Measurements from ENCODE around the gene STXBP1. TPM values are rescaled to one million over a fixed set of nuclear protein-coding genes. Genes with fewer than 3 reads are reported as not detected.

The STXBP1 gene
- total RNA-seq, 2 donors from 2014 or later = 32.2 to 47.6 TPM

- intact Hi-C loops (cut with DNase I) = no loop called here
- no peaks in the 10 kb centered on the region for H3K27me3 ChIP-seq (replicated peaks; ENCODE audit: insufficient read depth)
- 11% methylated on average over 41 of the region's 41 CpGs for WGBS
- peak overlapping the region; percentile 66 to 68 for H3K27ac ChIP-seq
- peak; percentile 94 for DNase-seq (ENCODE audit: low spot score)
- H3K4me3 ChIP-seq = peak overlapping the region; percentile 9 to 22
- H3K4me1 ChIP-seq (replicated peaks) = no peaks in the 10 kb centered on the region
- peak; percentile 58 for TF ChIP-seq POLR2A (IDR thresholded peaks at IDR 0.05)
- TF ChIP-seq, protein P1, sequence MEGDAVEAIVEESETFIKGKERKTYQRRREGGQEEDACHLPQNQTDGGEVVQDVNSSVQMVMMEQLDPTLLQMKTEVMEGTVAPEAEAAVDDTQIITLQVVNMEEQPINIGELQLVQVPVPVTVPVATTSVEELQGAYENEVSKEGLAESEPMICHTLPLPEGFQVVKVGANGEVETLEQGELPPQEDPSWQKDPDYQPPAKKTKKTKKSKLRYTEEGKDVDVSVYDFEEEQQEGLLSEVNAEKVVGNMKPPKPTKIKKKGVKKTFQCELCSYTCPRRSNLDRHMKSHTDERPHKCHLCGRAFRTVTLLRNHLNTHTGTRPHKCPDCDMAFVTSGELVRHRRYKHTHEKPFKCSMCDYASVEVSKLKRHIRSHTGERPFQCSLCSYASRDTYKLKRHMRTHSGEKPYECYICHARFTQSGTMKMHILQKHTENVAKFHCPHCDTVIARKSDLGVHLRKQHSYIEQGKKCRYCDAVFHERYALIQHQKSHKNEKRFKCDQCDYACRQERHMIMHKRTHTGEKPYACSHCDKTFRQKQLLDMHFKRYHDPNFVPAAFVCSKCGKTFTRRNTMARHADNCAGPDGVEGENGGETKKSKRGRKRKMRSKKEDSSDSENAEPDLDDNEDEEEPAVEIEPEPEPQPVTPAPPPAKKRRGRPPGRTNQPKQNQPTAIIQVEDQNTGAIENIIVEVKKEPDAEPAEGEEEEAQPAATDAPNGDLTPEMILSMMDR (IDR thresholded peaks at IDR 0.05) = peak in 2 of 4 experiments; percentile 20 to 25
- peak; percentile 91 for TF ChIP-seq POLR2AphosphoS5 (IDR thresholded peaks at IDR 0.05)
- H3K36me3 ChIP-seq = no peaks in the 10 kb centered on the region
- no peaks in the 10 kb centered on the region for H3K9me3 ChIP-seq
These were observed 87.1 kb downstream of the STXBP1 start for GRCh38 chr9:127698985-127699670.

GRCh38 chr9:127700140-127700539 is 88.1 kb downstream of the STXBP1 start:
- H3K4me3 ChIP-seq = no peak overlapping the region
- H3K36me3 ChIP-seq = no peaks in the 10 kb centered on the region
- H3K27me3 ChIP-seq (replicated peaks; ENCODE audit: insufficient read depth) = no peaks in the 10 kb centered on the region
- no peaks in the 10 kb centered on the region for H3K4me1 ChIP-seq (replicated peaks)
- WGBS = 97% methylated on average over 2 of the region's 2 CpGs
- DNase-seq (ENCODE audit: low spot score) = no peak
- peak overlapping the region; percentile 66 to 68 for H3K27ac ChIP-seq
- H3K9me3 ChIP-seq = no peaks in the 10 kb centered on the region
- intact Hi-C loops (cut with DNase I) = no loop called here
- TF ChIP-seq, protein P1 (IDR thresholded peaks at IDR 0.05) = no peak
- TF ChIP-seq POLR2AphosphoS5 (IDR thresholded peaks at IDR 0.05) = no peak
- no peak for TF ChIP-seq POLR2A (IDR thresholded peaks at IDR 0.05)

DNA sequence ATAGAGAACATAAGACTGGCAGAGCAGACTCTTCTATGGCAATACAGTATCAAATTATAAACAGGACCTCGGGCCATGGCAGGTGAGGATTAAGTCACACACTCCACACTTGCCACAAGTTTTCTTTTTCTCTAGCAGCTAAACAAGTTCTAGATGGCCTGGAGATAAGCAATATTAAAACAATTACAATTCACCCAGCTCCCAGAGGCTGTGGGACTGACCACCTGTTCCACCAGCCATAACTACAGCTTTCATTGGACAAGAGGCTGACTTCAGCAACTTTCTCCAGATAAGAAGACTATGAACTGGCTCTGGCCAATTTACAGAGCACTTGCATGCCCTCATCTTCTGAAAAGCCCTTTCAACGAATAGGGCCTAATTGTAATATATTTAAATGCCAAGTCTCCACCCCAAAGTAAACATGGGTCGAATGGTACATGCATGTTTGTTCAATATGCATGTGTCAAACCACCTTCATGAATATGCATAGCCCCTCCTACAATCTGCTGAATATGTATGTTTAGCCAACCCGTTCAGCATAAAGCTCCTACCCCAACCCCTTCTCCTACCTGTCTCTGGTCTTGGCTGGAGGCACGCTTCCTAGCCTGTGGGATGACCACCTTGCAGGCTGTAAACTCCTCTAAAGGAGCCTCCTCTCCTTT is 88.6 kb downstream of the STXBP1 start:
- Histone ChIP-seq H3K4me1 (replicated peaks) (no peaks in the 10 kb centered on the region), H3K9me3 (no peaks in the 10 kb centered on the region), H3K4me3 (no peak overlapping the region), H3K36me3 (no peaks in the 10 kb centered on the region), H3K27ac (no peak overlapping the region), H3K27me3 (replicated peaks; ENCODE audit: insufficient read depth) (no peaks in the 10 kb centered on the region)
- DNase-seq (ENCODE audit: low spot score) = no peak
- WGBS = 59% methylated on average over 5 of the region's 5 CpGs
- no peak for TF ChIP-seq POLR2A (IDR thresholded peaks at IDR 0.05)
- intact Hi-C loops (cut with DNase I) = no loop called here

- Histone ChIP-seq H3K9me3 (no peaks in the 10 kb centered on the region), H3K27ac (no peak overlapping the region), H3K27me3 (replicated peaks; ENCODE audit: insufficient read depth) (no peaks in the 10 kb centered on the region), H3K4me3 (no peak overlapping the region), H3K36me3 (no peaks in the 10 kb centered on the region), H3K4me1 (replicated peaks) (no peaks in the 10 kb centered on the region)
- TF ChIP-seq, protein P1 (IDR thresholded peaks at IDR 0.05) = no peak
- TF ChIP-seq POLR2AphosphoS5 (IDR thresholded peaks at IDR 0.05) (no peak), POLR2A (IDR thresholded peaks at IDR 0.05) (no peak)
- no peak for DNase-seq (ENCODE audit: low spot score)
- WGBS = 79% methylated on average over 9 of the region's 9 CpGs
- intact Hi-C loops (cut with DNase I) = no loop called here
These were observed 91.3 kb downstream of the STXBP1 start for GRCh38 chr9:127703289-127703946.

- Histone ChIP-seq H3K27ac (no peak overlapping the region), H3K4me3 (no peak overlapping the region), H3K4me1 (replicated peaks) (no peaks in the 10 kb centered on the region), H3K9me3 (no peaks in the 10 kb centered on the region), H3K36me3 (no peaks in the 10 kb centered on the region), H3K27me3 (replicated peaks; ENCODE audit: insufficient read depth) (no peaks in the 10 kb centered on the region)
- intact Hi-C loops (cut with DNase I) = no loop called here
- TF ChIP-seq POLR2AphosphoS5 (IDR thresholded peaks at IDR 0.05) = no peak
- no peak for TF ChIP-seq POLR2A (IDR thresholded peaks at IDR 0.05)
- TF ChIP-seq, protein P1 (IDR thresholded peaks at IDR 0.05) = no peak
- 87% methylated on average over 12 of the region's 12 CpGs for WGBS
- no peak for DNase-seq (ENCODE audit: low spot score)
These were observed 93.7 kb downstream of the STXBP1 start for GRCh38 chr9:127705577-127706379.
